Activated naive CD4-positive, alpha-beta T cell treated with anti-CD3 and anti-CD28 coated beads, Interleukin-2, amount 50 U/mL, for 16 hours (primary cell): Measurements from ENCODE around the gene SLC25A34.
A peak's percentile ranks its signal among the peaks of the same experiment; 100 is the strongest.

Source experiments
- DNase-seq: peaks from one replicate; pipeline ENCODE4 v3.0.0-alpha.2; 2020

Gene SLC25A34

DNA sequence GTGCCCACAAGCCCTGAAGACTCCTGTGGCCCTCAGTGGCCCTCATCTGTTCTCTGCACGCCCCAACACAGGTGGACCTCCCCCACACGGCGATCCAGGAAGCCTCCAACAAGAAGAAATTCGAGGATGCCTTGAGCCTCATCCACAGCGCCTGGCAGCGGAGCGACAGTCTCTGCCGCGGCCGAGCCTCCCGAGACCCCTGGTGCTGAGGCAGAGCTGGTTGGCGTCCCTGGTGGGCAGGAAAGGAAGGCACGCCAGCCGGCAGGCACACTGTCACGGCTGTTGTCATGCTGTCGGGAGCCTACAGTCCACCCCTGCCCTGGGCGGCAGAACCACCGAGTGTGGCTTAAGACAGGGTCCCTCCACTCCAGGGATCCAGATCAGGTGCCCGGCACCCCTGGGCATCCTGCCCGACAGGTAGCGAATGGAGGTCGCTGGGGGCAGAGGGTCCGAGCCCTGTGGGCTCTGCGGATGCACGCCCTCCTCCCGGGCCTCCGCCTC lies 2.3 kb upstream of the SLC25A34 start:
- no peak for DNase-seq

DNA sequence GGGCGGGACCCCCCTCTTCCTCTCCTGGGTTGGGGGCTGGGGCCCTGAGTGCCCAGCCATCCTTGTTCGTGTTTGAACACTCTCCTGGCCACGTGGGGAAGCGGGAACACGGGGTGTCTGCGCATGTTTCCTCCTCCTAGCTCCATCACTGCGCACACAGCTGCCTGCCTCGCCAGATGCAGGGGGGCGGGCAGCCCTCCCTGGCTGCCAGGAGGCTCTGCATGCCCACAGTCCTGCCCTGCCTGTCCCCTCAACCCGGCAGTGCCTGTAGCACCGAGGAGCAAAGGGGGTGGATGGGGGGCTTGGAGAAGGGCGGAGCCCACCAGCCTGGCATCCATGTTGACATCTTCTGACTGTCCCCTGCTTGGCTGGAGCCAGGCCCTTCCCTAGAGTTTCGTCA lies 1.8 kb upstream of the SLC25A34 start:
- no peak for DNase-seq

DNA sequence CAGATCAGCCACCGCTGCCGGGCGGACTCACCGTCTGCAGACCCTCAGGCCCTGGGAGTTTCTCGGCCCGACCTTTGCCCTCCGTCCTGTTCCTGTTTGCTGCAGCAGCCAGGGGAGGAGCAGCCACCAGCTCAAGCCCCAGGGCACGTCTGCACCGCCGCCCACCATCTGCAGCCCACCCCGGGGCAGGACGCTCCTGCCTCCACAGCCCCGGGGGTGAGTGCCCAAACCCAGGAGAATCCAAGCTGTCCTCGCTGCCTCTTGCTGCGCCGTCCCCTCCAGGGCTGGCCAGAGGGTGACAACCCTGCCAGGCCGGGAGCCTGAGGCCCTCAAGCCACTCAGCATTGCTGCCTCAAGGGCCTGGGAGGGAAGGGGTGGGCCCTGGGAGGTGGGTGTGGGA lies 1.2 kb upstream of the SLC25A34 start:
- no peak for DNase-seq

DNA sequence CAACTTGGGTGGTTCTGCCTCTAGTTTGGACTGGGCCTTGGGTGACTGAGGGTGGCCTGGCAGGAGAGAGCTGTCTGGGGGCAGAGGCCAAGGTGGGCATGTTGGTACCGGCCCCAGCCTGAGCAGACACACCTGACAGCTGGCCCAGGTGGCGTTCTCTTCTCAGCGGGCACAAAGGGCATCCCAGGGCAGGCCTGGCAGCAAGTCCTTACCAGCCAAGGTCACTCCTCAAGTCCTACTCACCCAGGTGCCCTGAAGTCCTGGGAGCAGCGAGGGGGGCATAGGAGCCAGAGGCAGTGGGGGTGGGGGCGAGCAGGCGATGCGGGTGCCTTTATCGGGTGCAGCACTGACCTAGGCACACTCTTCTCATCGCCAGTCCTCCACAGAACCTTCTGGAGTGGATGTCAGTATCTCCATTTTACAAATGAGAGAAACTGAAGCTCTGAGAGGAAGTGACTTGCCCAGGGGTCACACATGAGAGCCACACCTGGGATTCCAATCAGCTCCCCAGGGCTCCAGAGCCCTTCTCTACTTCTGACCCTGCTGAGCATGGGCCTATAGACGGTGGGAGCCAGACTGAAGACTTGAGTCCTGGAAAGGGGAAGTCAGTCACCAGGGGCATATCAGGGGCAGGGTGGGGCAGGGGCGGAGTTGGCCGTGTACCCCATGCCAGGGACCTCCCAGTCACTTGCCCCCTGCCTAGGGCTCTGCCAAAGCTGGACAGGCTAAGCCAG lies 587 bp upstream of the SLC25A34 start:
- no peak for DNase-seq

DNA sequence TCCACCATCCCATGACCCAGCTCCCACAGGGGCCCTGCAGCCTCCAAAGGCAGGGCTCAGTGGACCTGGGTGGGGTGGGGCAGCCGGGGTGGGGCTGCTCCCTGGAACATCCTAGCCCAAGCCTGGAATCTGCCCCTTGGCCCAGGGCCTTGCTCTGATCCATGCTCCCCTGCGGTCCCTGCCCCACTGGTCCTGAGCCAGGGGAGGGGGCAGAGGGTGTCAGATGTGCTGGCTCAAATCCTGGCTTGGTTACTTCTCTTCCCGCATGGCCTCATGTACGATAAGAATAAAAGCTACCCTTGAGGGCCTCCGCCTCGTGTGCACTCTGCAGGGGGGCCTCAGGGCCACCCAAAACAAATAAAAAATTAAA lies 819 bp downstream of the SLC25A34 start:
- no peak for DNase-seq

DNA sequence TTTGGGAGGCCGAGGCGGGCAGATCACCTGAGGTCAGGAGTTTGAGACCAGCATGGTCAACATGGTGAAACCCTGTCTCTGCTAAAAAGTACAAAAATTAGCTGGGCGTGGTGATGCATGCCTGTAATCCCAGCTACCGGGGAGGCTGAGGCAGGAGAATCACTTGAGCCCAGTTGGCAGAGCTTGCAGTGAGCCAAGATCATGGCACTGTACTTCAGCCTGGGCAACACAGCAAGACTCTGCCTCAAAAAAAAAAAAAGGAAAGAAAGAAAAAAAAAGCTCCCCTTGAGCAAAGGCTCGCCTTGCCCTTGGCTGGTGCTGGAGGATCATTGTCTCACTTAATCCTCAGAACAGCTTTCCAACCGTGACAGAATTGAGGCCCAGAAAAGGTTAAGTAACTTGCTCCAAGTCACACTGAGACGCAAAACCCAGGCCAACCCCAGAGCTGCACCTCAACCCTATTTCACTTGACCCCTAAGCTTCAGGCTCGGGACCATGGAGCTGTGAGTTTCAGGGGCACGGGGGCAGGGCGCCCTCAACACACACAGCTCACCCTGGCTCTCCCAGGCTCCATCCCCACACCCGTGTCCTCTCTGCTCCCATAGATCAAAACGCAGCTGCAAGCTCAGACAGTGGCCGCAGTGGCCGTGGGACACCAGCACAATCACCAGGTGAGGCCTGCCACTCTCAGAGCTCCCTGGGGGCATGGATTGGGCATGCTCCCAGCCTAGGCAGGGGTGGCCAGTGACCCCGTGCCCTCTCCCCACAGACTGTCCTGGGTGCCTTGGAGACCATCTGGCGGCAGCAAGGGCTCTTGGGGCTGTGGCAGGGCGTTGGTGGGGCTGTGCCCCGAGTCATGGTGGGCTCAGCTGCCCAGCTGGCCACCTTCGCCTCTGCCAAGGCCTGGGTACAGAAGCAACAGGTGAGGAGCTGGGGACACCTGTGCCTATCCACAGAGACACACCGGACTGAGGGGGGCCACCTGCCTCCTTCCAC lies 1.6 kb downstream of the SLC25A34 start:
- no peak for DNase-seq

DNA sequence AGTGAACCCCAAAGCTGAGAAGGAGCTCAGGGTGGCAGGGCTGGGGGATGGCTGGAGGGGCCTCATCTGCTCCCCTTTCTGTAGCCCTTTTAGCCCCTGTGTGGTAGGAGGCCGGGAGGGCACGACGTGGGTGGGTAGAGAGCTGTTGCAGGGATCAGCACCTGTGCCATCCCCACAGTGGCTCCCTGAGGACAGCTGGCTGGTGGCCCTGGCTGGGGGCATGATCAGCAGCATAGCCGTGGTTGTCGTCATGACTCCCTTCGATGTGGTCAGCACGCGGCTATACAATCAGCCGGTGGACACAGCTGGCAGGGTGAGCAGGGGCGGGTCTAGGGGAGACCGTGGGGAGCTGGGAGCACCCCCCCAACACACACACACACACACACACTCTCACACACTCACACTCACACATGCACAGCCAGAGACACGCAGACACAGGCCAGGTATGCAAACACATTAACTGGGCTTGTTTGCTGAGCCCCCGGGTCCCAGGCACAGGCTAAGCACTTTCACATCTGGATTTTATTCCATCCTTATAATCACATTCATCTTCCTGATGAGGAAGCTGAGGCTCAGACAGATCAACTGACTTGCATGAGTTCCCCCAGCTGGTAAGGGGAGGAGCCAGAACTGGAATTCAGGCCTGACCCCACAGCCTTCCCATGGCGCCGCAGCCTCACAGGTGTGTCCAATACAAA lies 2.5 kb downstream of the SLC25A34 start:
- DNase-seq: no peak

DNA sequence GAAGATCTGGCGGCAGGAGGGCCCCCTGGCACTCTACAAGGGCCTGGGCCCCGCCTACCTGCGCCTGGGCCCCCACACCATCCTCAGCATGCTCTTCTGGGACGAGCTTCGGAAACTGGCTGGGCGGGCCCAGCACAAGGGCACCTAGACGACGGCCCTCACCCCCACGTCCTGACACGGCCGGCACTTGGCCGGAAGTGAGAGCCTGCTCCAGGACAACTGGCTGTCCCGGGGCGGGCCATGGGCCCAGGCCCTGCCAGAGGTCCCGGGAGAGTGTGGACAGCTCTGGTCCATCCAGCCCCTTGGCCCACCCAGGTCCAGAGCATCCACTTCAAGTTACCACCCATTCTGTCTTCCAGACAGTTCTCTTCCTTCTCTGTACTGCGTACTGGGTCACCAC lies 3.2 kb downstream of the SLC25A34 start:
- no peak for DNase-seq

DNA sequence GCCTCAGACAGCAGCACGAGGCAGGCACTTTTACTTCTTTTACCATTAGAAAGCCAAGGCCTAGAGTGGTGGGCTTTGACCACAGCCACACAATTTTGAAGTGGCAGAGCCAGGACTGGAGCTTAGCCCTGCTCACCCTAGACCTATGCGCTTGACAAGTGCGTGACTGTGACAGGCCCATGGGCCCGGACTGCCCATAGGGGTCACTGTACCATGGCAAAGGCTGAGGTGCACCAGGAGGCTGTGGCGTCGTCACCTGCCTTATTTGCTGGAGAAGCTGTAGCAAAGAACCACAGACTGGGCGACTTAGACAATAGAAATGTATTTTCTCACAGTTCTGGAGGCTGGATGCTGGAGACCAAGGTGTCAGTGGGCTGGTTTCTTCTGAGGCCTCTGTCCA lies 3.7 kb downstream of the SLC25A34 start:
- no peak for DNase-seq

DNA sequence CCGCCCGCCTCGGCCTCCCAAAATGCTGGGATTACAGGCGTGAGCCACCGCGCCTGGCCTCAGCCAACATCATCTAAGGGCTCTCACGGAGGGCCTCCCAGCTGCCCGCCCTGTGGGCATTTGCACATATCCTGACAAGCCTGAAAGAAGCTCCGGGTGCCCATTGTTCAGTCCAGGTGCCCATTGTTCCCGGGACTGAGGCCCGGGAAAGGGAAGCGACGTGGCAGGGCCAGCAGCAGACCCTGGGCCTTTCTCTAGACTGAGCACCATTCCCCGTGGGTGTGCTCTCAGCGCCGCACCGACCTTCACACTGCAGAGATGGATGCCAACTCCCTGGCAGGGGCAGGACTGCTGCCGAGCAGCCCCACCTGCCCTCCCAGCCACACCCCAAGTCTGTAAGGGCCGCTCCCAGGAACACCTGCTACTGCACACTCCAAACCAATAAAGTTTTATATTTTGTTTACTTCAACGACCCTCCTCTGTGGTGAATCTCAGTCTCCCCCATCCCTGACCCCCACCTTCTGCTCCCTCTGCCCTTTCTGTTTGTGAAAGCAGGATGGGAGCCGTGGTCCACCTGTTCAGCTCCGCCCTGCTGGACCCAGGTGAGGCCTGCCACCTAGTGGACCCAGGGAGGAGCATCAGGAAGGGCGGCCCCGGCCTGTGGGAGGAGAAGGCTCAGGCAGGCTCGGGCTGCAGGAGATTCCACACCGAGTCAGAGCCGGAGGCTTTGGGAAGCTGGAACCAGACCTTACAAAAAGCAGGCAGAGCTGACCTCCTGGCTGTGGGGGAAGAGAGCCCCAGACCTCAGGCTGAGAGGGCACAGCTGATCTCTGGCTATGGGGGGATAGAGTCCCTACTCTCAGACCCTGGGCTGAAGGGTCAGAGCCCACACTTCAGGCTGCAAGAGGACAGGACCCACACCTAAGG lies 5.1 kb downstream of the SLC25A34 start:
- DNase-seq: peak; percentile 65

DNA sequence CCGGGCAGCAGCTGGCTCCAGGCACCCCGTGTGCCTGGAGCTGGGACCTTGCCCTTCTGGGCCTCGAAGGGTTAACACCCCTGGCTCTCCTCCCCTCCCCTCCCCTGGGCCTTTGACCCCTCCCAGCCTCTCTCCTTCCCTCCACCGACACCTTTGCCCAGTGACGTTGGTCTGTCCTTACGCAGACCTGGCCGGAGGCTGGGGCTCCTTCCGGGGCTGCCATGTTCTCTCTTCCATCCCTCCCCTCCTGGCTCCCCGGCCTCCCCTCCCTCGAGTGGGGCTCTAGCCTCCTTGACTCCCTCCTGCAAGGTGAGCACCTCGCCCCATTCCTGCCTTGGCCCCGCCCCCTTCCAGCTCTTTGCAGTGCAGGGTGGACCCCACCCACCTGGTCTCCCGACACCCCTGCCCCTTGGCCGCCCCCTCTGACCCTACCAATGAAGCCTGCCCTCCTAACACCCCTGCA lies 6.3 kb downstream of the SLC25A34 start, which contains the start of gene TMEM82:
TSS of gene TMEM82 (plus strand) at position 161 of the 463 bp plus-strand sequence. CDS start at position 222, 61 bp downstream.
- DNase-seq: no peak

DNA sequence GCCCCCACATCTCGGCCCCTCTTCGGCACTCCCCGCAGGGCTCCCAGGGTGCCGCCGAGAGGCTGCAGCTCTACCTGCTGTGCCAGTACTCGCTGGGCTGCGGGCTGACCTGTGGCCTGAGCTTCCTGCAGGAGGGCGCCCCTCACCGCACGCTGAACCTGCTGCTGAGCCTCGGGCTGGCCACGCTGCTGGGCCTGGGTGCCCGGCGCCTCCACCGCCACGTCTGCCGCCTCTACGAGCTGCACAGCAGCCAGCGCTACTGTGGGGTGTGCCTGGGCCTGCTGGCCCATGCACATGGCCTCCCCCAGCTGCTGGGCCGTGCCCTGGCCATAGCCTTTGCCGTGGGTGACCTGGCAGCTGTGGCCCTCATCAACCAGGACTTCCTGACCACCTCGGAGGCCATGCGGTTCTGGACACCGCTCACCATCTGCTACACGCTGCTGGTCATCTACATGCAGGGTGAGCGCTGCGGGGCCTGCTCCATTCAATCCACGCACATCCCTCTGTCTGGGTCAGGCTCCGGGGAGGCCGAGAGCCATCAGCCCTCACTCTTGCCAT lies 8.1 kb downstream of the SLC25A34 start:
- no peak for DNase-seq

DNA sequence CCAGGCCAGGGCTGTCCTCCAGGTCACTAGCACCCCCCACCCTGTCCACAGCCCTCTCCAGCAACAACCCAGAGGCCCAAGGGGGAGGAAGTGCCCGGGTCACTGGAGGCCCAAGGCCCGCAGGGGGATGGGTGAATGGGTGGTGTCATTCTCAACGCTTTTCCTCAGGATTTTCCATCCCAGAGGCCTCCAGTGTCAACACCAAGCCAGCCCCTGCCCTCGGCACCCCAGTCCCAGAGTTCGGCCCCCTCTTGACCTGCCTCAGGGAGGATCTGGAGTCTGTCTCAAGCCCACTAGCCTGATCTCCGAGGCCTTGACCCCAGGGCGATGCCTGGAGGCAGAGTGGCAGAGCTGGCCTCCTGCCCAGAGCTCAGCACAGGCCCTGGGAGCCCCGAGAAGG lies 11.3 kb downstream of the SLC25A34 start:
- DNase-seq: no peak

DNA sequence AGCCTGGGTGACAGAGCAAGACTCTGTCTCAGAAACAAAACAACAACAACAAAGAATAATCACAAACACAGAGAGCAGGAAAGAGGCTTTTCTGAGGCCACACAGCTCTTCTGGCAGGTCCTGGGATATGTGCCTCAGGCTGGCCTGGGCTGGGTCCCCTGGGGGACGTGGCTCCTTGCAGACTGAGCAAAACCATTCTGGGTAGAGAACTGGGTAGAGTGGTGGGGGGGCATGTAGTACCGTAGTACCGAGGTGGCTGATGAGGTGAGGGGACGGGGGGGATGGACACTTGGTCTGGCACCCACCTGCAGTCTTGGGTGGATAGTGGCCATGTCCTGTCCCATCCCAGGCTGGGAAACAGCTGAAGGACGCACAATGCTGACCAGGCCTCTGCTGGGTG lies 12.2 kb downstream of the SLC25A34 start:
- DNase-seq: no peak

DNA sequence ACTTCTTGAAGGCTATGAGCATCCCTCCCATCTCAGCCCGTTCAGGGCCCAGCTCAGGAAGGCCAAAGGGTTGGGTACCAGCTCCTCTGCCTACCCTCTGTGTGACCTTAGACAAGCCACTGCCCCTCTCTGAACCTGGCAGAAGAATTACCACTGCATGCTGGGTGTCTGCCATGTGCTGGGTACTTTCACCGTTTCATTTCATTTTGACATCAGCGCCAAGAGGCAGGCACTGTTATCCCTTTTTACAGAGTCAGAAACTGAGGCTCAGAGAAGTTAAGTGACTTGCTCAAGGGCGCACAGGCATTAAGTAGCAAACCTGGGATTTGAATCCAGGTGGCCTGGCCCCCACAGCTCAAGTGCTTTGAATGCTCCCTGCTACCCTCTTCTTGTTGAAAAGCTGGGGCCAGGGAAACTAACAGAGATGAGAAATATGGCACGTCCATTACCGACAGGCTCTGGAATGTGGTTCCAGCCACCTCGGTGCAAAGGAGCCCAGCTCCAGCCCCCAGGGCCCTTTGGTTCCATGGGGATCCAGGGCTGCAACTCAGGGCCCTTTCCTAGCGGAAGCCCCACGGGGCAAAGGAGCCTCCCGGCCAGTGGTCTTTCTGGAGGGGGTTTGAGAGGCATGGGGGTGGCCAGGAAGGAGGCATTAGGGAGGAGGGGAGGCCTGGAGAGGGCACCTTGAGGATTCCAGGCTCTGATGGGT lies 12.8 kb downstream of the SLC25A34 start:
- DNase-seq: no peak

DNA sequence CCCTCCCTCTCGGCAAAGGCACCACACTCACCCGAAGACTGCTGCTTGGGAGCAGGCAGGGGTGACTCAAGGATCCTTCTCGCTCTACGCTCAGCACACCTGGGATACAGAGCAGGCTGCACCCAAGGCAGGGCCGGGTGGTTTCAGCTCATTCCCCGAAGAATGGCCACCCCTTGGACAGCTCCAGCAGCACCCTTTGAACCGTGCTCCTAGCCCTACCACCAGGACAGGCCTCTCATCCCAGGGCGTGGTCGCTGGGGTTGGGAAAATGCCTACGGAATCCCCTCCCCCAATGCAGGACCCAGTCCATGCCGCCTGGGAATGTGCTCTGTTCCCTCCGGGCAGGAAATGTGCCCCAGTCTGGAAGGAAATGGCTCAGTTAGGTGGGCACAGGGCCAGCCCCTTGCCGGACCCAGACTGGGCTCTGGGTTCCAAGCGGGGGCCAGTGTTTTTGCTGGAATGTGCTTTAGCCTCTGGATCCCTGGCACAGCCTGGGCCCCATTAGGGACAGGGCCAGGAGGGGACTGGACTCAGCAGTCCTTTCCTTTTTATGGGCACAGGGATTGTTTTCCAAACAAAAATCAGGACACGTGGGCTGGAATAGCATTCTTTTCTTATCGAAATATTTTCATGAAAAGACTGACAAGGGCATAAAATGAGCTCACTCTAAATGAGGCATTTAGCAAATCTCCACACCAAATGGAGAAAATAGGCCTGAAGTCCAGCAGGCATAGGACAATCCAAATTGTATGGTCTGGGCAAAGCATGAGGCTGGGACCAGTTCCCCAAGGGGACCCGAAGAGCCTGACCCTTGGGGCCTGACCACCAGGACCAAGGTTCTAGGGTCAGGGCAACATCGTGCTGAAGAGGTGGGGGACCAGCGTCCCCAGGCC lies 13.6 kb downstream of the SLC25A34 start:
- DNase-seq: no peak

DNA sequence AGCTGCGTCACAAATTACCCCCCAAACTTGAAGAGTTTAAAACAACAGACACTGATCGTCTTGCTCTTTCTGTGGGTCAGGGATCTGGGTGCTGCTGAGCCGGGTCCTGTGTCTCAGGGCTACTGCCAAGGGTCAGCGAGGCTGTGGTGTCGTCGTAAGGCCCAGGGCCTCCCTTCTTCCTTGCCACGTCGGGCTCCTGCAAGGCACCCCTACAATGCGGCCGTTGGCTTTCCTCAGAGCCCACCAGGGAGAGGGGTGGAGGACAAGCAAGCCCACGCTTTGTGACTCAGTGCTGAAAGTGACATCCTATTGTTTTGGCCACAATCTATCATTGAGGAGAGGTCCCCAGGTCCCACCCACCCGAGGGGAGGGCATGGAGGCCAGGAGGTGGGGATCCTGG lies 14.9 kb downstream of the SLC25A34 start:
- DNase-seq: no peak

DNA sequence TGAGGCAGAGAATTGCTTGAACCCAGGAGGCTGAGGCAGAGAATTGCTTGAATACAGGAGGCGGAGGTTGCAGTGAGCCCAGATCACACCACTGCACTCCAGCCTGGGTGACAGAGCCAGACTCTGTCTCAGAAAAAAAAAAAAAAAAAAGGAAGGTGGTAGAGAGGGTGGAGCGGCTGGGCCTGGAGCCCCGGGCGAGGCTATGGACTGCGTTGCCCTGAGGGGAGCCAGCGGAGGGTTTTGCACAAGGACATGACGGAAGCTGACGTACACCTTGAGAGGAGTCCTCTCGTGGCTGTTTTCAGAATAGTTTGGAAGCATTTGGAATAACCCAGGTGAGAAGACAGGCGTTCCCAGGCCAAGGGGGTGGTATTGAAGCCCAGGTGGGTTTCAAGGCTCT lies 15.7 kb downstream of the SLC25A34 start:
- DNase-seq: no peak

DNA sequence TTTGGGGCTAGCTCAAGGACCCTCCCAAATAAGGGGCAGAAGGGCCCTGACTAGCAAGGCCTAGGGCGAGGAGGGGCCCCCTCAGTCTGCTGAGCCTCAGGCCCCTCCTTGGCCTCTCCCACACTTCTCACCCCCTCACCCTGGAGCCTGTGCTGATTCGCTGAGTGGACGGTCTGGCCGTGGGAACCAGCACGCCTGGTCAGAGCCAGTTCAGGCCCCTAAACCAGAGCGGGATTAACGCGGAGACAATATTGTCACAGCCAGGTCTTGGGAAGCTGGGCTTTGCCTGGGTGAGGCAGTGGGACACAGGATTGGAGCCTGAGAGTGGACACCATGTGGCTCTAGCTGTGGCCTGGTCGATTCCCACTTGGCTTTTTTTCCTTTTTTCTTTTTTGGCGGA lies 17.7 kb downstream of the SLC25A34 start:
- DNase-seq: no peak
